Neural progenitor cell (in vitro differentiated cells): ENCODE results near the gene STK32A. TPM values are rescaled to one million over a fixed set of nuclear protein-coding genes. Genes with fewer than 3 reads are reported as not detected.
A peak's percentile ranks its signal among the peaks of the same experiment; 100 is the strongest.

Experiments
- DNase-seq: peaks from one replicate; pipeline ENCODE4 v3.0.0-alpha.2; 2016; ENCODE audit warnings: low spot score
- H2AFZ ChIP-seq: fragments of 200-600 bp; sonication (generic); replicated peaks from 2 replicates; pipeline ENCODE4 v1.6.1; 2016; ENCODE audit warnings: antibody characterized with exemption
- H3F3A ChIP-seq: fragments of 200-600 bp; sonication (generic); 2 replicates; pipeline ENCODE4 v1.6.1; 2016; ENCODE audit warnings: antibody characterized with exemption, low read depth
- H3K27ac ChIP-seq: fragments of 200-600 bp; sonication (generic); 2 replicates; pipeline ENCODE4 v1.5.1; 2016; ENCODE audit warnings: mild to moderate bottlenecking
- H3K27me3 ChIP-seq: fragments of 200-600 bp; sonication (generic); 2 replicates; pipeline ENCODE4 v1.6.1; 2016; ENCODE audit warnings: mild to moderate bottlenecking, moderate library complexity
- H3K36me3 ChIP-seq: fragments of 200-600 bp; sonication (generic); 2 replicates; pipeline ENCODE4 v1.5.1; 2016
- H3K4me1 ChIP-seq: fragments of 200-600 bp; sonication (generic); 2 replicates; pipeline ENCODE4 v1.6.1; 2016; ENCODE audit warnings: mixed run types
- H3K4me2 ChIP-seq: fragments of 200-600 bp; sonication (generic); 2 replicates; pipeline ENCODE4 v1.6.1; 2016
- H3K4me3 ChIP-seq: fragments of 200-600 bp; sonication (generic); 2 replicates; pipeline ENCODE4 v1.5.1; 2016
- H3K79me2 ChIP-seq: fragments of 200-600 bp; sonication (generic); 2 replicates; pipeline ENCODE4 v1.6.1; 2016; ENCODE audit warnings: low read depth
- H3K9ac ChIP-seq: fragments of 200-600 bp; sonication (generic); 2 replicates; pipeline ENCODE4 v1.6.1; 2016
- H3K9me3 ChIP-seq: fragments of 200-600 bp; sonication (generic); 2 replicates; pipeline ENCODE4 v1.5.1; 2016; ENCODE audit warnings: low read depth
- H4K20me1 ChIP-seq: fragments of 200-600 bp; sonication (generic); 2 replicates; pipeline ENCODE4 v1.6.1; 2016; ENCODE audit warnings: low read depth
- H3K27ac Mint-ChIP-seq: 3 replicates; pipeline ENCODE4 v1.8.0; 2021; ENCODE audit warnings: mixed read lengths
- H3K27me3 Mint-ChIP-seq: 2 replicates; pipeline ENCODE4 v1.8.0; 2022; ENCODE audit warnings: low read depth, mild to moderate bottlenecking, inconsistent platforms, moderate library complexity, mixed read lengths; ENCODE audit not compliant: insufficient read depth
- H3K36me3 Mint-ChIP-seq: 3 replicates; pipeline ENCODE4 v1.8.0; 2021; ENCODE audit warnings: mixed read lengths
- H3K4me1 Mint-ChIP-seq: 3 replicates; pipeline ENCODE4 v1.8.0; 2021; ENCODE audit warnings: mixed read lengths
- H3K4me3 Mint-ChIP-seq: 3 replicates; pipeline ENCODE4 v1.8.0; 2021; ENCODE audit warnings: mild to moderate bottlenecking, moderate library complexity, mixed read lengths
- H3K9me3 Mint-ChIP-seq: 3 replicates; pipeline ENCODE4 v1.8.0; 2020; ENCODE audit warnings: mixed read lengths
- CTCF ChIP-seq: fragments of 200-600 bp; sonication (generic); IDR thresholded peaks from 2 replicates; pipeline ENCODE4 v1.5.1; 2017; ENCODE audit warnings: antibody characterized with exemption, mild to moderate bottlenecking
- EZH2 ChIP-seq: fragments of 200-600 bp; sonication (generic); IDR thresholded peaks from 2 replicates; pipeline ENCODE4 v1.6.1; 2017; ENCODE audit warnings: antibody characterized with exemption, mild to moderate bottlenecking, moderate library complexity
- EZH2phosphoT487 ChIP-seq: fragments of 200-600 bp; sonication (generic); IDR thresholded peaks from 2 replicates; pipeline ENCODE4 v1.6.1; 2017; ENCODE audit warnings: antibody characterized with exemption
- total RNA-seq: library from RNA; depleted of rRNA; stranded (reverse); fragments of >200 nt; gene quantifications from 2 replicates; pipeline ENCODE4 v1.2.3, GENCODE V29; 2015; ENCODE audit warnings: low replicate concordance

The STK32A gene
- total RNA-seq, 1 donor from 2014 or later, result 16.7 TPM

GRCh38 chr5:147400126-147400809 lies 165.4 kb downstream of the STK32A start:
- Histone ChIP-seq H3K4me1 (no peaks in the 10 kb centered on the region), H3K27ac (no peak overlapping the region), H2AFZ (no peak overlapping the region), H4K20me1 (peaks cover 25% of the 10 kb centered on the region), H3K36me3 (peaks cover 49% of the 10 kb centered on the region), H3K4me2 (no peak overlapping the region), H3K9me3 (no peaks in the 10 kb centered on the region), H3K9ac (no peak overlapping the region), H3F3A (peaks cover 86% of the 10 kb centered on the region), H3K27me3 (no peaks in the 10 kb centered on the region), H3K79me2 (peaks cover 18% of the 10 kb centered on the region), H3K4me3 (no peak overlapping the region)
- no peak overlapping the region for H3K27ac Mint-ChIP-seq
- H3K36me3 Mint-ChIP-seq, result peaks cover 55% of the 10 kb centered on the region
- no peaks in the 10 kb centered on the region for H3K27me3 Mint-ChIP-seq
- no peak overlapping the region for H3K4me3 Mint-ChIP-seq
- DNase-seq, result no peak
- H3K4me1 Mint-ChIP-seq, result no peaks in the 10 kb centered on the region
- H3K9me3 Mint-ChIP-seq, result no peaks in the 10 kb centered on the region
- TF ChIP-seq EZH2 (no peak), EZH2phosphoT487 (no peak), CTCF (no peak)

- no peaks in the 10 kb centered on the region for H3K4me1 Mint-ChIP-seq
- no peak for TF ChIP-seq EZH2
- TF ChIP-seq CTCF, result no peak
- no peak for TF ChIP-seq EZH2phosphoT487
- Histone ChIP-seq H3K4me2 (no peak overlapping the region), H2AFZ (no peak overlapping the region), H3K27me3 (no peaks in the 10 kb centered on the region), H3K79me2 (peaks cover 24% of the 10 kb centered on the region), H3K4me3 (no peak overlapping the region), H3K9me3 (no peaks in the 10 kb centered on the region), H3F3A (peaks cover 86% of the 10 kb centered on the region), H3K4me1 (no peaks in the 10 kb centered on the region), H4K20me1 (peaks cover 21% of the 10 kb centered on the region), H3K36me3 (peaks cover 55% of the 10 kb centered on the region), H3K9ac (no peak overlapping the region), H3K27ac (no peak overlapping the region)
- no peak overlapping the region for H3K4me3 Mint-ChIP-seq
- no peaks in the 10 kb centered on the region for H3K9me3 Mint-ChIP-seq
- H3K36me3 Mint-ChIP-seq, result peaks cover 55% of the 10 kb centered on the region
- no peak for DNase-seq
- no peaks in the 10 kb centered on the region for H3K27me3 Mint-ChIP-seq
- H3K27ac Mint-ChIP-seq, result no peak overlapping the region
Measured at GRCh38 chr5:147400881-147401280, 166.1 kb downstream of the STK32A start.

DNA sequence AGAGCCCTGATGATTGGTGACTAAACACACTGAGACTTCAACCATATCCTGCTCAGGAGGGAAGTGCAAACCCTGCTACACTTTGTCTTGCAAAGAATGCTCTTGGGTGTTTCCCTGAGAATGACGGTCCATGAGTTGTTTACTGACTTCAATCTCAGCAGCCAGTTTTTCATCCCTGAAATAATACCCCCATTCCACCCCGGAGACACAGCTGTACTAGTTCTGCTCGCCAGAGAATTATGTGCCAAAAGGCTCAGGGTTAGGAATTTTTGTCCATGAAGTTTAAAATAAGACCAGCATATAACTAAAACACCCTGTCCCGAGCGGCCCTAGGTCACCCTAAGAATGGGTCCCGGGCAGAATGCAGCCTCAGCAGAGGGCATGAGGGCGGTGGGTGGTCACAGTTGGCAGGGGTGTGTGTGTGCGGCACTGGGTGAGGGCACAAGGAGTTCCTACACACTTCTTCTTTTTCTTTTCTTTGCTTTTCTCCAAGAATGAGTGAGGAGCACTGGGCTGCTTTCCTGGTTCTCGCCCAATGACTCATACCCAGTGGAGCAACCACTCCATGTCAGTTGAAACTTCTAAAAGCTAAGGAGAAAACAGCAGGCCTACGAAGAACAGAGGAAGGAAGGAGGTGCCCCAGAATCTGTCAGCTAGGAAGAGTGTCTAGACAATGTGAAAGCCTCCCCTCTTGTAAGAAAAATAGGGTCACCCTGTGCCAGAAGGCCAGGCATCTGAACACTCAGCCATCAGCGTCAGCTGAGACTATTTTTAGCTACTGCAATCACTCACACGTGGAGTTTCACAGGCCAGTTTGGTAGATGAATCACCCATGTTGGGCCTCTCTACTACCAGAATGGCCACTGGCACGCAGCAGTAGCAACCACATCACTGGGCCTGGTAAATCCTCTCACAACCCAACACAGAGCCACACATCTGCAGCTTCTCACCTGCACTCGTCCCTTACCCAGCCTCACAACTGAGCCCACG lies 169.1 kb downstream of the STK32A start:
- H3K27me3 Mint-ChIP-seq, result no peaks in the 10 kb centered on the region
- H3K9ac ChIP-seq, result no peak overlapping the region
- TF ChIP-seq CTCF (no peak), EZH2phosphoT487 (no peak), EZH2 (no peak)

More for the DNA sequence above, 169.1 kb downstream of the STK32A start:
- Histone ChIP-seq H4K20me1 (peaks cover 9% of the 10 kb centered on the region), H3K9me3 (no peaks in the 10 kb centered on the region), H3K4me2 (no peak overlapping the region), H3F3A (peaks cover 75% of the 10 kb centered on the region), H3K79me2 (peaks cover 50% of the 10 kb centered on the region), H3K27me3 (no peaks in the 10 kb centered on the region), H3K4me1 (no peaks in the 10 kb centered on the region), H3K4me3 (no peak overlapping the region), H3K36me3 (peaks cover 65% of the 10 kb centered on the region), H2AFZ (no peak overlapping the region), H3K27ac (peak overlapping the region; percentile 40)
- no peak for DNase-seq
- Mint-ChIP-seq H3K27ac (no peak overlapping the region), H3K9me3 (no peaks in the 10 kb centered on the region), H3K4me3 (no peak overlapping the region), H3K4me1 (no peaks in the 10 kb centered on the region), H3K36me3 (peaks cover 63% of the 10 kb centered on the region)
